ENCODE data around the gene RNF220.

GRCh38 chr1:44485934-44486460 lies 80.9 kb downstream of the RNF220 start:
- no peak for TF ChIP-seq CTCF (IDR thresholded peaks at IDR 0.05)
- TF ChIP-seq EP300 (IDR thresholded peaks at IDR 0.05) = no peak
